Progenitor cell of endocrine pancreas (in vitro differentiated cells): Measurements from ENCODE around the gene SUSD4. TPM values are rescaled to one million over a fixed set of nuclear protein-coding genes. Genes with fewer than 3 reads are reported as not detected.

Experiments
- DNase-seq: peaks from one replicate; pipeline ENCODE4 v3.0.0; 2021; ENCODE audit warnings: low spot score; ENCODE audit not compliant: unreplicated experiment
- H3K27ac Mint-ChIP-seq: 2 replicates; pipeline ENCODE4 v1.8.0; 2021; ENCODE audit warnings: mild to moderate bottlenecking, moderate library complexity, mixed read lengths
- H3K27me3 Mint-ChIP-seq: 2 replicates; pipeline ENCODE4 v1.8.0; 2021; ENCODE audit warnings: mixed read lengths
- H3K36me3 Mint-ChIP-seq: 2 replicates; pipeline ENCODE4 v1.8.0; 2022; ENCODE audit warnings: mixed read lengths; ENCODE audit not compliant: insufficient read depth
- H3K4me1 Mint-ChIP-seq: 2 replicates; pipeline ENCODE4 v1.8.0; 2021; ENCODE audit warnings: low read depth, mixed read lengths
- H3K4me3 Mint-ChIP-seq: 2 replicates; pipeline ENCODE4 v1.8.0; 2021; ENCODE audit warnings: low read depth, mild to moderate bottlenecking, moderate library complexity, mixed read lengths
- H3K9me3 Mint-ChIP-seq: 2 replicates; pipeline ENCODE4 v1.8.0; 2021; ENCODE audit warnings: low read depth, mixed read lengths
- CTCF ChIP-seq: fragments of 200-600 bp; sonication (generic); IDR thresholded peaks from one replicate; pipeline ENCODE4 v1.5.0; 2021; ENCODE audit warnings: antibody characterized with exemption, mild to moderate bottlenecking; ENCODE audit not compliant: unreplicated experiment
- total RNA-seq: library from RNA; stranded (reverse); gene quantifications from 2 replicates; pipeline ENCODE4 v1.2.1, GENCODE V29; 2021

The SUSD4 gene
- total RNA-seq, 1 donor from 2014 or later: 6.0 TPM

GRCh38 chr1:223329664-223330415 lies 34.1 kb downstream of the SUSD4 start:
- H3K27ac Mint-ChIP-seq: no peak overlapping the region
- no peaks in the 10 kb centered on the region for H3K36me3 Mint-ChIP-seq
- H3K27me3 Mint-ChIP-seq: peaks cover 23% of the 10 kb centered on the region
- peaks cover 11% of the 10 kb centered on the region for H3K9me3 Mint-ChIP-seq
- no peak overlapping the region for H3K4me3 Mint-ChIP-seq
- H3K4me1 Mint-ChIP-seq: no peaks in the 10 kb centered on the region
- no peak for DNase-seq
- no peak for TF ChIP-seq CTCF

- no peak overlapping the region for H3K27ac Mint-ChIP-seq
- peaks cover 11% of the 10 kb centered on the region for H3K9me3 Mint-ChIP-seq
- no peaks in the 10 kb centered on the region for H3K36me3 Mint-ChIP-seq
- no peak overlapping the region for H3K4me3 Mint-ChIP-seq
- H3K4me1 Mint-ChIP-seq: no peaks in the 10 kb centered on the region
- TF ChIP-seq CTCF: no peak
- no peak for DNase-seq
- H3K27me3 Mint-ChIP-seq: peaks cover 23% of the 10 kb centered on the region
Measured at GRCh38 chr1:223329252-223329651, 34.7 kb downstream of the SUSD4 start.

- TF ChIP-seq CTCF: no peak
- no peak overlapping the region for H3K27ac Mint-ChIP-seq
- H3K9me3 Mint-ChIP-seq: peaks cover 11% of the 10 kb centered on the region
- peaks cover 20% of the 10 kb centered on the region for H3K27me3 Mint-ChIP-seq
- no peak overlapping the region for H3K4me3 Mint-ChIP-seq
- H3K36me3 Mint-ChIP-seq: no peaks in the 10 kb centered on the region
- no peaks in the 10 kb centered on the region for H3K4me1 Mint-ChIP-seq
- no peak for DNase-seq
Measured at GRCh38 chr1:223328566-223328965, 35.4 kb downstream of the SUSD4 start.

- no peaks in the 10 kb centered on the region for H3K36me3 Mint-ChIP-seq
- TF ChIP-seq CTCF: no peak
- no peak overlapping the region for H3K27ac Mint-ChIP-seq
- no peak for DNase-seq
- peaks cover 25% of the 10 kb centered on the region for H3K27me3 Mint-ChIP-seq
- H3K9me3 Mint-ChIP-seq: peaks cover 11% of the 10 kb centered on the region
- H3K4me3 Mint-ChIP-seq: no peak overlapping the region
- H3K4me1 Mint-ChIP-seq: no peaks in the 10 kb centered on the region
Measured at GRCh38 chr1:223326776-223327175, 37.2 kb downstream of the SUSD4 start.

- DNase-seq: no peak
- no peak overlapping the region for H3K27ac Mint-ChIP-seq
- TF ChIP-seq CTCF: no peak
- H3K4me1 Mint-ChIP-seq: no peaks in the 10 kb centered on the region
- peaks cover 18% of the 10 kb centered on the region for H3K27me3 Mint-ChIP-seq
- H3K36me3 Mint-ChIP-seq: no peaks in the 10 kb centered on the region
- H3K9me3 Mint-ChIP-seq: peaks cover 11% of the 10 kb centered on the region
- H3K4me3 Mint-ChIP-seq: no peak overlapping the region
Measured at GRCh38 chr1:223323491-223324484, 40.2 kb downstream of the SUSD4 start.
